ENCODE measurements around the gene CCDC157.

- TF ChIP-seq CTCF (IDR thresholded peaks at IDR 0.05) (no peak), EZH2 (IDR thresholded peaks at IDR 0.05; ENCODE audit: borderline replicate concordance, insufficient read depth, low read depth, low read length, poor library complexity, severe bottlenecking) (no peak)
Observed at GRCh38 chr22:30375312-30375849, 18.6 kb downstream of the CCDC157 start.

All from B cell (primary cell).